Left ventricle myocardium inferior (tissue), 1 donor: ENCODE measurements around the gene XPO6. TPM values are rescaled to one million over a fixed set of nuclear protein-coding genes. Genes with fewer than 3 reads are reported as not detected.
A peak's percentile ranks its signal among the peaks of the same experiment; 100 is the strongest.

Experiments used
- DNase-seq: peaks from one replicate; pipeline ENCODE4 v3.0.0-alpha.2; 2020
- H3K27ac ChIP-seq: fragments of 200-600 bp; replicated peaks from 2 replicates; pipeline ENCODE4 v1.8.0; 2021
- H3K27me3 ChIP-seq: fragments of 200-600 bp; 2 replicates; pipeline ENCODE4 v1.8.0; 2021; ENCODE audit warnings: low read depth
- H3K36me3 ChIP-seq: fragments of 200-600 bp; 2 replicates; pipeline ENCODE4 v1.8.0; 2021
- H3K4me1 ChIP-seq: fragments of 200-600 bp; 2 replicates; pipeline ENCODE4 v1.8.0; 2021
- H3K4me3 ChIP-seq: fragments of 200-600 bp; 2 replicates; pipeline ENCODE4 v1.8.0; 2021; ENCODE audit warnings: mild to moderate bottlenecking, moderate library complexity
- H3K9me3 ChIP-seq: fragments of 200-600 bp; replicated peaks from 2 replicates; pipeline ENCODE4 v1.8.0; 2021
- intact Hi-C: fragments of 100-400 bp; cut with micrococcal nuclease; formaldehyde crosslinking; loops from one replicate; pipeline ENCODE4 v1.11.0; 2022
- total RNA-seq: library from RNA; stranded (reverse); fragmentation: NEBNext Ultra II Directional; extraction: Animal tissue kit (Norgen Biotek cat#: 25700); gene quantifications from one replicate; pipeline ENCODE4 v1.2.1, GENCODE V29; 2021
- TF ChIP-seq, protein P1 (sequence below): fragments of 200-600 bp; IDR thresholded peaks from 2 replicates; pipeline ENCODE4 v1.8.0; 2021; ENCODE audit warnings: antibody characterized with exemption, mild to moderate bottlenecking, borderline replicate concordance
- donor health status: DM: no; HTN: yes; CAD: no; lungs with severe emphysema.

XPO6 gene
- total RNA-seq, 1 donor from 2014 or later = 26.4 TPM

GRCh38 chr16:28218109-28218508 is 6.3 kb upstream of the XPO6 start:
- Histone ChIP-seq H3K27me3 (no peaks in the 10 kb centered on the region), H3K27ac (no peak overlapping the region), H3K4me1 (no peaks in the 10 kb centered on the region), H3K9me3 (no peaks in the 10 kb centered on the region), H3K36me3 (no peaks in the 10 kb centered on the region), H3K4me3 (no peak overlapping the region)
- DNase-seq = no peak
- TF ChIP-seq, protein P1, sequence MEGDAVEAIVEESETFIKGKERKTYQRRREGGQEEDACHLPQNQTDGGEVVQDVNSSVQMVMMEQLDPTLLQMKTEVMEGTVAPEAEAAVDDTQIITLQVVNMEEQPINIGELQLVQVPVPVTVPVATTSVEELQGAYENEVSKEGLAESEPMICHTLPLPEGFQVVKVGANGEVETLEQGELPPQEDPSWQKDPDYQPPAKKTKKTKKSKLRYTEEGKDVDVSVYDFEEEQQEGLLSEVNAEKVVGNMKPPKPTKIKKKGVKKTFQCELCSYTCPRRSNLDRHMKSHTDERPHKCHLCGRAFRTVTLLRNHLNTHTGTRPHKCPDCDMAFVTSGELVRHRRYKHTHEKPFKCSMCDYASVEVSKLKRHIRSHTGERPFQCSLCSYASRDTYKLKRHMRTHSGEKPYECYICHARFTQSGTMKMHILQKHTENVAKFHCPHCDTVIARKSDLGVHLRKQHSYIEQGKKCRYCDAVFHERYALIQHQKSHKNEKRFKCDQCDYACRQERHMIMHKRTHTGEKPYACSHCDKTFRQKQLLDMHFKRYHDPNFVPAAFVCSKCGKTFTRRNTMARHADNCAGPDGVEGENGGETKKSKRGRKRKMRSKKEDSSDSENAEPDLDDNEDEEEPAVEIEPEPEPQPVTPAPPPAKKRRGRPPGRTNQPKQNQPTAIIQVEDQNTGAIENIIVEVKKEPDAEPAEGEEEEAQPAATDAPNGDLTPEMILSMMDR = peak; percentile 29
- intact Hi-C loops = no loop called here

DNA sequence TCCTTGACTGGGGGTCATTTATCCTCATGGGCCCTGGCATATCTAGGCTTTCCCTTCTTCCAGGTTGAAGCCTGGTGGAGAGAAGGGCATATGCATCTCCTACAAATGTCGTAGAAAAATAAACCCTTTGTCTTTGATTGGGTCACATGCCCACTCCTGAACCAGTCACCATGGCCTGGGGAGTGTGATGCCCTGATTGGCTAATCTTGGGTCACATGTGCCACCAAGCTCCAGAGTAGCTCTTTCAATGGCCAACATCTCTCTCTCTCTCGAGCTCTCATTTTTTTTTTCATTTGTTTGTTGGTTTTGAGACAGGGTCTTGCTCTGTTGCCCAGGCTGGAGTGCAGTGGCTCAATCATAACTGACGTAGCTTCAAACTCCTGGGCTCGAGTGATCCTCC is 5.6 kb upstream of the XPO6 start:
- intact Hi-C loops = no loop called here
- peaks cover 6% of the 10 kb centered on the region for H3K4me1 ChIP-seq

DNA sequence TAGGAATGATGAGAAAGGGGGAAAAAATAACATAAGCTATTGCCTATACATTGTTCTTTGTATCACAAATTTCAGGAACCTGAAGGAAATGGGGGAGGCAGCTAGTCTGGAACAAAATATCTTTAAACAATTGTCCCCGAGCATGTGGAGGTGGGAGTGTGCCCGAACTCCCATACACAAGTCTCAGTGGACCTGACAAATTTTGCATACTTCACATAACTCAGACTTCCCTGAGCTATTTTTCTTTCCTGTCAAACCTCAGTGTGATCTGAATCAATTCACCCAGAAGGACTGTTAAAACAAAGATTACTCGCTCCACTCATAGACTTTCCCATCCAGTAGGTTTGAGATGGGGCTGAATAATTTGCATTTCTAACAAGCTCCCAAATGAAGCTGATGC is 1.6 kb upstream of the XPO6 start:
- no peak for DNase-seq
- Histone ChIP-seq H3K9me3 (no peaks in the 10 kb centered on the region), H3K4me3 (no peak overlapping the region), H3K27me3 (no peaks in the 10 kb centered on the region), H3K36me3 (peaks cover 9% of the 10 kb centered on the region), H3K4me1 (peaks cover 31% of the 10 kb centered on the region), H3K27ac (no peak overlapping the region)
- intact Hi-C loops = no loop called here
- TF ChIP-seq, protein P1 = no peak

More for the DNA sequence above, 5.6 kb upstream of the XPO6 start:
- no peak for DNase-seq
- H3K4me3 ChIP-seq = no peak overlapping the region
- no peak overlapping the region for H3K27ac ChIP-seq
- H3K9me3 ChIP-seq = no peaks in the 10 kb centered on the region
- no peaks in the 10 kb centered on the region for H3K27me3 ChIP-seq
- TF ChIP-seq, protein P1 = no peak
- H3K36me3 ChIP-seq = no peaks in the 10 kb centered on the region

DNA sequence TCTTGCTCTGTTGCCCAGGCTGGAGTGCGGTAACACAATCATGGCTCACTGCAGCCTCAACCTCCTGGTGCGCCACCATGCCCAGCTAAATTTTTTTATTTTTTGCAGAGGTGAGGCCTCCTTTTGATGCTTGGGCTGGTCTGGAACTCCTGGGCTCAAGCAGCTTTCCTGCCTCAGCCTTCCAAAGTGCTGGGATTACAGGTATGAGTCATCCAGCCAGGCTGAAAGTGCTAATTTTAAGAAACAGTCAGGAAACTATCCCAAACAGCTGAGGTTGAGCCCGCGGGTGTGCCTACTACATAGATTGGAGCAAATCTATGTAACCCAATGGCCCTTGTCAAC is 738 bp upstream of the XPO6 start:
- H3K36me3 ChIP-seq = peaks cover 15% of the 10 kb centered on the region
- H3K9me3 ChIP-seq = no peaks in the 10 kb centered on the region
- peak overlapping the region; percentile 87 for H3K27ac ChIP-seq
- intact Hi-C loops = no loop called here
- TF ChIP-seq, protein P1 = no peak
- no peak for DNase-seq
- peaks cover 31% of the 10 kb centered on the region for H3K4me1 ChIP-seq
- H3K4me3 ChIP-seq = peak overlapping the region; percentile 90
- H3K27me3 ChIP-seq = no peaks in the 10 kb centered on the region

DNA sequence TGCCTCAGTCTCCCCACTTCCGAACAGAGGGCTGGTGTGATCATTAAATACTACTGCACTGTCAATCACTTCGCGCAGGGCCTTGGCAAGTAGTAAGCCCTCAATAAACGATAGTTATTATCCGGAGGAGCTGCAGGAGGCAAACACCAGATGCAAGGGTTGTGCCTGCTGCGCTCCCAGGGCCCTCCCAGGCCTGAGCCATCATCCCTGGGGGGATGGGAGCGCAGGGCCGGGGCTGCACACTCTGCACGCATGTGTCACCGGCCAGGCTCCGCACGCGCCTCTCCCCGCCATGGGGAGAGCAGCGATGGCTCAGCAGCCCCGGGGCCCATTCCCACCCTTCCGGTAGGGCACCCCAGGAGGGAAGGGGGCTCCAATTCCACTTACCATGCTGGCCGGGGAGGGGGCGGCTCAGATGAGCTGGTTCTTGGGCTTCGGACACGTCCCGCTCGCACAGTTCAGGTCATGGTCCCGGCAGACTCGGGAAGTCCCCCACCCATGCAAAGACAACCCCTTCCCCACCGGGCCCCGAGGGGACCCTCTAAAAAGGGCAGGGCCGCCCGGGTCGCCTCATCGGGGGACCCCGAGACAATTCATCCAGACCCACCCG is 681 bp downstream of the XPO6 start:
- DNase-seq = peak; percentile 68
- peak overlapping the region; percentile 87 for H3K27ac ChIP-seq
- peak overlapping the region; percentile 90 for H3K4me3 ChIP-seq
- H3K4me1 ChIP-seq = peaks cover 31% of the 10 kb centered on the region
- no peaks in the 10 kb centered on the region for H3K27me3 ChIP-seq
- intact Hi-C loops = no loop called here
- H3K9me3 ChIP-seq = no peaks in the 10 kb centered on the region
- H3K36me3 ChIP-seq = peaks cover 20% of the 10 kb centered on the region
- TF ChIP-seq, protein P1 = no peak
